SIG-M5 (cell line): ENCODE results near the gene ZNF536.

Experiments used
- DNase-seq: peaks from one replicate; lab custom pipeline; 2025; lab: John Stamatoyannopoulos, UW

ZNF536 gene

DNA sequence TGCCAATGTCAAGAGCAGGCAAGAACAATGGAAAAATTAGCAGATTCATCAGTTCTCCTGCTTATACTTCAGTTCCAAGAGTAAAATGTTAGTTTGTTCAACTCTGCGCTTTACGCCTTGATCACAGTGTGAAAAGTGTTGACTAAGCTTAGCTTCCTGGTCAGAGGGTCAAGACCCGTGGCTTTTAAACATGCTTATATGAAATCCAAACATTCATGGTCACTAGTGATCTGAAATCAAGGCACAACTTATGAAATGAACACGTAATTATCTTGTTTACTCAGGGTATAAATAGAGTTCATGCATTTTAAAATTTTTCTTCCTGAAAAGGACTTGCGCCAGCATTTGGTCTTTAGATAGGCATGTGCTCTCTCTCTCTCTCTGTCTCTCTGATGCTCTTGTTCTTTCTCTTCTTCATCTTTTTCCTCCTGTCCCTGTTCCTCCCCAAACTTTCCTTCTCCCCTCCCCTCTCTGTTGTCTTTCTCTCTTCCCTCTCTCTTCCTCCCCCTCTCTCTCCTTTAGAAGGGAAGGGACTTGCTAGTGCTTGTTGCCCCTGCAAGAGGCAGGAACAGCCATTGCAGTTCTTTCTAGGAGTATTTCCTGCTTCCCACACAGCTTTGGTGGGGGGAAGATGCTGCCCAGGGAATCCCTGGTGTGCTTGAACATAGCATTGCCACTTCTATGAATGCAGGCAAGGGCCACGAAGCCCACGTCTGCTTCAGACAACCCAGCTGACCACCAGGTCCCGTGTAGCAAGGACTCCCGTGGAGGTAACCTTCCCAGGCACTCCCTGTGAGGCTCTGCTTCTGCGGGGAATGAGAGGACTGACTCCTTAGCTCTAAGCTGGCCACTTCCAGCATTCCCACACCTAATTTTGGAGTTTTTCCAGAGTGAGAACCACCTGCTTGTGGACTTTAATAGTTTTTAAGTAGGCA, 7.1 kb upstream of the ZNF536 start:
- no peak for DNase-seq

DNA sequence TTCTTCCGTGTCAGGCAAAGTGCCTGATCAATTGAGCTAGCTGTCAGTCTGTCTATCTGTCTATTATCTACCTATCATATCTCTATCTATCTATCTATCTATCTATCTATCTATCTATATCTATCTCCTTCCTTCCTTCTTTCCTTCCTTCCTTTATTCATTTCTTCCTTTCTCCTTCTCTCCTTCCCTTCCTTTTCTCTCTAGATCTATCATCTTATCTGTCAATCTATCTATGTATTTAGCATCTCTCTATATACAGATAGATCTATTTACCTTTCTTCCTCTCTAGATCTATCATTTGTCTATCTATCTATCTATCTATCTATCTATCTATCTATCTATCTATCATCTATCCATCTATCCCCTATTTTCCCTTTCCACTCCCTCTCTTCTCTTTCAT, 5.9 kb upstream of the ZNF536 start:
- no peak for DNase-seq

DNA sequence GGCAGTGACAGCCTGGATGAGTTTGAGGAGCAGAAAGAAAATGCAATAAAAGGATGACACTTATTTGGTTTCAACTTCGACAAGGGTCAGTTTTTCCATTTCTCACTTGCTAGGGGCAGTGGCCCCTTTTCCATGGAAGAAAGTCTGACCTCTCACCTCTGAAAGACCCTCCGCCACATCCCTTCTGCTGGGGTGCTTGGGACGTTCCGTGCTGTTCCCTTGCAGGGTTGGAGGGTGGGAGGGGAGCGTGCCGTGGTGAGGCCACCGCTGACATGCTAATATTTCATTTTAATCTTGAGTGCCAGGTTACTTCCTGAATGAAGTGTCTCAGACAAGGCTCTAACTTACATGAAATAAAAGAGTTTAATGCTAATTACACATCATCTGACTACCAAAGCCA, 5.2 kb upstream of the ZNF536 start:
- no peak for DNase-seq

DNA sequence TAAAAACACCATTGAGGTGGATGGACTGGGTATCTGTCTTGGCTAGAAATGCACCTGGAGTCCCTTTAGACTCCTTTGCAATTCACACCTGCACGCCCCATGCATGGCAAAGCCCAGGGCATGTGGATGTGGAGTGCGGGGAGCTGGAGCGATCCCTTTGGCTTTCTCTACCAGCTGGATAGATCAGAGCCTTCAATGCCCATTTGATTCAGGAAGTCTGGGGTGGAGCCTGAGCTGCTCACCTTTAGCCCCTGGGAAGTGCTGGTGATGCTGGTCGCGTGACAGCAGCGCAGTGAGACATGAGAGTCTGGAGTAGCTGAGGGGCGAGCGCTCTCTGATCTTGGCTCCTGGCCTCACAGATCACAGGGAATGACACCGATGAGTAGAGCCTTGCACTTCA, 4.8 kb upstream of the ZNF536 start:
- DNase-seq, result no peak

DNA sequence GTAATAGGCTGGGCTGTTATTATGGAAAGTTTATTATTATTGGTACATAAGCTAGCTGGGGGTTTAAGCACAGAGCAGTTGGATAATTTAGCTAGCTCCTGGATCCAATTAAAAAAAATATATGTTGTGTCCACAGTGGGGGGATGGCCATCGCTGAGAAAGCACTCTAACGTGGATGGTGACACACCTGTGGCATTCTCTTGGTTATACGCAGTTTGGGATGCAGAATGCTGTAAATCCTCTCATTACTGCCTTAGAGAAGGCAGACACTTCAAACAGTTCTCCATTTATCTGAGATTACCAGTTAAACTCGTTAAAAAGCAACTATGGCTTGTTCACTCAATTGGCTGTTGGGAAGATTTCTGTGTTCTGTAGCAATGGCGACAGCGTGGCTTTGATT, 2.4 kb upstream of the ZNF536 start:
- DNase-seq, result no peak

DNA sequence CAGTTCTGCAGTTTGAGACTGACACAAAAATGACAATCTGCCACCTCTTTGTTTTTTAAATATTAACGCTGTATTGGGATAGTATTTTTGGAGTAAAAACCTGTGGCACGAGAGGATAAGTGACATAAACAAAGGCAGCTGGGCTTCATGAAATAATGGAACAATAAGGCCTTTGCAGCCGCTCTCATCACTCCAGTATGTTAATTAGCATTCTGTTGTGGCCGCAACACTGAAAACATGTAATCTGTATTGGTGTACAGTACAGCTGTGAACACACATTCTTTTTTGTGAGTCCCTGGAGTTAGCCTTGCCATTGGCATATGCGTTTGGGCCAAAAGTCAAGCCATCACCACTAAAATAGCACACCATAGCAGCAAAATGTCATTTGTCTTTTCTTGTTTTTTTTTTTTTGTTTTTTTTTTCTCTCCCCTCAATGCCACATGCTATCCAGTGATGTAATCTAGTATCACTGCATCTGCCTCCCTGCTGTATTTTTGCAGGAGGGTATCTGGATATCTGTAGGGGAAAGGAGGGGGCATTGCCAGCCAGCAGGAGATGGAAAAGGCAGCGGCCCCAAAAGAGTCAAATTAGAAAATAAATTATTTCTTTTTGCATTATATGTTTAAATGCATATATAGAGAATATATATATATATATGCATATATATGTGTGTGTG, 885 bp upstream of the ZNF536 start:
- no peak for DNase-seq

DNA sequence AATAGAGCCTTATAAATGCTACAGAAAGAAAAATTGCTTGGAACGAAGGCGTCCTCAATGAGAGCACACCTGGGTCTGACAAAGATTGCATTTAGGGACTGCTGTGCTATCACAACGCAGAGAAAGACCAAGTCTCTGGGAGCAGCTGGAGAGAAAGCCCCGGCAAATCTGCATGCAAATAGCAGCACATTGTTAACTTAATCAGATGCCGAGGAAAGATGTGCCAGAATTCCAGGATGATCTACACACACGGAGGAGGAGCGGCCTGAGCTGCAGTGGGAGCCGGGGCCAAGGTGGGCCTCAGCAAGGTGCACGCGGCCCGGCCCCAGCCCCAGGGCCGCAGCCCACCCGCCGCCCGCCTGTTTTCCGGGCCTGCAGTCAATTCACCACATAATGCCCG, 1.4 kb downstream of the ZNF536 start:
- no peak for DNase-seq

DNA sequence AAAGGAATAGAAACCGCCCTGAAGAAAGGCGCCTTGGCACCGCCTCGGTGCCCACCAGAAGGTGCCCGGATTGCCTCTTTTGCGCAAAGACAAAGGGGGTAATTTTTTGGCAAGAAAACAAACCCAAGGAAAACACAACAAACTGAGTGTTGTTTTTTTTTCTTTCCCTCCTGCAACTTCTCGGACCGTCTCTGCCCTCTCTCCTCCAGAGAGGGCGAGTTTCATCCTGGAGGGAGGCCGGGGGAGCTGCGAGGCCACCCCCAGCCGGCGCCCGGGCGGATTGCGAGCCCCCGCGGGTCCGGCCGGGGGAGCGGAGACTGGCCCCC, 2.3 kb downstream of the ZNF536 start:
- no peak for DNase-seq

DNA sequence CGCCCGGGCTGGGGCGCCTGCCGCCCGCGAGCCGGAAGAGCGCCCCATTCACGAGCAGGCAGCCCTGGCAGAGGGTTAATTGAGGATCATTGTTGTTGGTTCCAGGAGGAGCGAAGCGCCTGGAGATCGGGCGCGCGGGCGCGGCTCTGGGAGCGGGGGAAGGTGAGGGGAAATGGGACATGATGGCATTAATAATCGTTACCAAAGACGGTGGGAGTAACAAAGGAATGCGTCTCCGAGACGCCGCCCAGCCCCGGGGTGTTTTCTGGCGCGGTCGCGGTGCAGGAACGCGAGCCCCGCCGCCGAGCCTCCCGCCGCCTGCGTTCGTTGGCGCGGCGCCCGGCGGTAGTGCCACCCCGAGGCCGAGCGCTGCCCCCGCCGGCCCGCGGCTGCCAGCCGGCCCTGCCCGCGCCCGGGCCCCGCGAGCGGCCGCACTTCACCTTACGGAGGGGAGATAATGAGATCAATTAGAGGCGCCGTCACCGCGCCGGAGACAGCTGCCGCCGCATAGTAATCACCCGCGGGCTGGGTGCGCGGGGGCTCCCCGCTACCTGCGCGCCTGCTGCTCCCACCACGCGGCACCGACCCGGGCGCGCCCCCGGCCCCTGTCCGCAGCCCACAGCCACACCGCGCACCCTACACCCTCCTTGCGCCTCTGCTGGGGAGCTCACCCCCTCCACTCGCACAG, 2.8 kb downstream of the ZNF536 start:
- DNase-seq, result no peak

DNA sequence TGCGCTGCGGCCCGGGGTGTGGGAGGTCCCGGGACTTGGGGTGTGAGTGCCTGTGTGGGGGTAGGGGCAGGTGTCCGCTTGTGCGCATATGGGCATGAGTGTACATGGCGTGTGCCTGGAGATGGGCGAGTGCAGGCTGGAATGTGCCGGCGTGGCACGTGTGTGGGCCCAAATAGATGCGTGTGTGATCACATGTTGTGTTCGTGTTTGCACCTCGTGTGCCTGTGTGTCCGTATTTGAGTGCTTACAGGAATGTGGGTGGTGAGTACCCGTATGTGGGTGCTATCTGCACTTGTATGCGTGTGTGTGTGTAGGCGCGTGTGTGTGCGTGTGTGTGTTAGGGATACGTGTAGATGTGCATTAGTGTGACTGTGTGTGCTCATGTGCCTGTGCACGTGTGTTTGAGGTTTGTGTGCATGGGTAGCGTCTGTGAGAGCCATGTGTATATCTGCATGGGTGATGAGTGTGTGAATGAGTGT, 3.4 kb downstream of the ZNF536 start:
- DNase-seq, result no peak

DNA sequence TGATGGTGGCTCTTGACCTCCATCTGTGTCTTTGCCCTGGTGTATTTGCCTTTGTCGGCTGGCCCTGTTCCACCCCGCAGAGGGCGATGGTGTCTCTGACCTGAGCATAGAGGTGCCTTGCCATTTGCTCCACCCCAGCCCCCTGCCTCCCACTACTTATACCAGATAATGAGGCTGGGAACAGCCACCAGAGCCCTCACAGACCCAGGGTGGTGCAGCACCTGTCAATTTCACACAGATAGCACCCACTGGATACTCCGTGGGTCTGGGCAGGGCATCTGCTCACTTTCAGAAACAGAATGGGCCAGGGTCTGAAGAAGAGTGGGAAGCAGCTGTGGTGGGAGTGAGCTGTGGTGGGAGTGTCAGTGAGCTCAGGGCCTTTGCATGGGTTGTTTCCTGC, 4.1 kb downstream of the ZNF536 start:
- no peak for DNase-seq

DNA sequence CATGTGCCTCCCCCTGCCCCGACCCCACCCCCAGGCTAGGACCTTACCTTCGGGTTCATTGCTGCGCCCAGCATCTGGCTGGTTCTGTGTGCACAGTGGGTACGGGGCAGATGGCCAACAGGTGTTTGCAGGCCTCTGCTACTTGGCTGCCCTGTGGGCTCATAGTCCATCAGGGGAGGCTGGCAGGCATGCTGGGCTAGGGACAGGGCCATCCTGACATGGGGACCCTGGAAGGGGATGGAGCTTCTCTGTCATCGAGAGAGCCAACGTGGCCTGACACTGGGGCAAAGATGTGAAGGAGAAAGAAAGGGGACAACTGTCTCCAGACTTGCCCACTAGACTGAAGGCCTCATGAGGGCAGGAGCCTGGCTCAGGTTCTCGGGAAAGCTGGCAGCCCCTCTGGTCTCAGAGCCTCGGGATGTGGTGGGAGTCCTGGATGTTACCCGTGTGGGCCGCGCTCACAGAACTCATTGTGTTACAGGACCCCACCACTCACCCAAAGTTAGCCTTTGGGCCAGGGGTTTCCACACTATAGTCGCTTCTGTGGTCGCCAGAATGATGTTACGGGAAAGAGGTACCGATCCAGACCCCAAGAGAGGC, 4.7 kb downstream of the ZNF536 start:
- no peak for DNase-seq

DNA sequence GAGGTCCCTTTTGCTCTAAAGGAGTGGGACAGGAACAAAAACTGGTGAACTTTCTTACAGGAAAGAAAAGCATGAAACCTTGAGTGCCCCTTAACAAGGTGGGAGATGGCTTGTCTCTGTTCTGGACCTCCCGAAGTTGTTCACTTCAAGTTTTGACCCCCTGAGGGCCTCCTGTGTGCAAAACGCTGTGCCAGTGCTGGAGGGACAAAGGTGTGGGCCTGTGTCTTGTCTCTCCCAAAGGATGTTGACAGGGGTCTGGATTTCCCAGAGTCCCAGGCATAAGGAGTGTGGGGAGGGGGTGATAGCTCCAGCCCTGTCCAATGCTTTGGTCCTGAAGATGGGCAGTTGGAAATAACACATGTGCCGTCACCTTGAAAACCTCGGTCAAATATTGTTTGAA, 6.5 kb downstream of the ZNF536 start:
- no peak for DNase-seq

DNA sequence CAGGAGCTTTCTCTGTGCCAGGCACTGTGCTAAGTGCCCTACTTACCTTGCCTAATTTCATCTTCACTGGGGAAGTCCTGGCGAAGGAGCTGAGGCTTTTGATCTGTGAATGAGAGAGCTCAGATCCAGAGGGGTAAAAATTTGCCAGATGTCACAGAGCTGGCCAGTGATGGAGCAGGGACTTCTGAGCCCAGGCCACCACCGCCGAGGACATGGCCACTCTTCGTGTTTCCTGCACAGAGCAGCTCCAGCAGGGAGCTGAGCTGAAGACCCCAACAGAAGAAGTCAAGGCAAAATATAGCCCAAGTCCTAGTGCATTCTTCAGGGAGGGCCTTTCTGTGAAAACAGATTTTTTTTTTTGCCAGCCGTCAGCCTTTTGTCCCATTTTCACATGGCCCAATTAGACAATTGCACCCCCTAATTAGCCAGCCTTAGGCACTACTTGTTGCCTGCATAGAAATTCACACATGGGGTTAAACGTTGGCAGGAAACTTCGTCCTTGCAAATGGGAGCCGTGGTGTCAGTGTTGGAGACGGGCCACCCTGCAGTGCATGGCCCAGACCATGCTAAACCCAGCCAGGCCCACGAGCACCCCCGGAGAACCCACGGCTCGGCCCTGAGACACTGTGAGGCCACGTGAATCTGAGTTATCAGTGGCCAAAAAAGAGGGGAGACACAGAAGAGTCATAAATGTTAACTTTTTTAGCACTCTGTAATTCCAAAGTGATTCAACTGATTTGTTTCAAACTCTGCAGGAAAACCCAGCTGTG, 7.8 kb downstream of the ZNF536 start:
- no peak for DNase-seq

DNA sequence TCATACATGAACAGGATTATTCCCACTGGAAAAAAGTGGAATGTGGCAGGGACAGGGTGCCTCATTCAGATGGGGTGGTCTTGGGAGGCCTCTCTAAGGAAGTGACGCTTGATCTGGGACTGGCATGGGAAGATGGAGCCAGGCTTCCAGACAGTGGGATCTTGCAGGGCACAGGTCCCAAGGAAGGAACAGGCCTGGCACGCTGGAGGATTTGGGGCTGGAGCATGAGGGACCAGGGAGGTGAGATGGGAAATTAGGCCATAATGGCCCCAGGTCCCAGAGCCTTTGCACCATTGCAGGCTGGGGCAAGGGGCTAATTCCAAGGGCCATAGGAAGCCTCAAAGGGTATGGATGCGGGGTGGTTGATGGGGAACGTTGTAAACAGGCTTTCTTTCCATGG, 9.2 kb downstream of the ZNF536 start:
- DNase-seq, result no peak

DNA sequence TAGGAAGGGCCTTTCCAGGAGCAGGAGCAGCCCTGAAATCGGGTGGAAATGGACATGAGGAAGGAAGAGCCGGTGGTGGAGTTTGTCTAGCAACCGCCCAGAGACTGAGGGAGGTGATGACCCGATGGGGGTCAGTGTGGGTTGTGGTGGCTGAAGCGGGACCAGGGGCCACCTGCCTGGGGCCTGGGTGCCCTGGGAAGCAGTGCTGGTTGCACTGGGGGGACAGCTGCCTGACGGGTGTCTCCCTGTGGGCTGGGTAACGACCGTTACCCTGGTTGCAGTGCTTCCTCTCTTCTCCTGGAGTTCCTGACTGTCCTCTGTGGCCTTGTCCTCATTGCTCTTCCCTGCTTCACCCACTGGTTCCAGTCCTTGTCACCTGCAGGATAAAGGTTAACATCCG, 13.0 kb downstream of the ZNF536 start:
- no peak for DNase-seq

DNA sequence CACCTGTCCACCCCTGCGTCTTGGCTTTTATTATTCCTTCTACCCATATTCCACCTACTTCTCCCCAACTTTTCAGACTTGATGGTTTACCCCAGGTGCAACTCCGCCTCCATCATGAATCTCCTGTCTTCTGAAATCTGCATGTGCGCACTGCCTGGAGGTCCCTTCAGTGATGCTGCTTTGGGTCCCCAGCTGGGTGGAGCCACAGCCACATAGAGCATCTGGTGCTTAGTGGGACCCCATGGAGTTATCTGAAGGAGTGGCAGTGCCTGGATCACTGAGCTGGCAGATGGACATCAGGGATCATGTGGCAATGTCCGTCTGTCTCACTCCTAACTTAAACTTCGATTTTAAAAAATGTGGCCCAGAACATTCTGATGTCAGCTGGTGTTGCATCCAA, 13.5 kb downstream of the ZNF536 start:
- DNase-seq, result no peak

DNA sequence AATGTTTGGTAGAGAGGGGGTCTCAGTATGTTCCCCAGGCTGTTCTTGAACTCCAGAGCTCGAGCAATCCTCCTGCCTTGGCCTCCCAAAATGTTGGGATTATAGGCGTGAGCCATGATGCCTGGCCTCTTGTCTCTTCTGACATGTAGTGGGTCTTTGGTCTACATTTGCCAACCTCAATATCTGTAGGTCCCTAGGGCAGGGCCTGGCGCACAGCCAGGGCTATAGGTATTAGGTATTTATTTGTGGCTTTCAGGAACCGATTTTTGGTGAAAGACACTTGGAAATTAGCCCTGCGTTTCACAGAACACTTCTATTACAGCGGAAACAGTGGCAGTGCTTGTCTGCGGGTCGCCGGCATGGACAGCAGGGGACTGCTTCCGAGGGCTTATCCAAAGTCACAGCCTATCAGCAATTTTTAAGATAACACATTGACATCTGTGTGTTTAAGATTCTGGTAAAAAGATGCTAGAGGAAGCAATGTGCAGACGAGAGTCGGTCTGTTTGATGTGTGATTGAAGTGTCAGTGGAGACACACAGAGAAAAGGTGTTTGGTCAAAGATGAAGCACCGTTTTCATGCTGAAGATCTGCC, 14.5 kb downstream of the ZNF536 start:
- DNase-seq, result no peak

DNA sequence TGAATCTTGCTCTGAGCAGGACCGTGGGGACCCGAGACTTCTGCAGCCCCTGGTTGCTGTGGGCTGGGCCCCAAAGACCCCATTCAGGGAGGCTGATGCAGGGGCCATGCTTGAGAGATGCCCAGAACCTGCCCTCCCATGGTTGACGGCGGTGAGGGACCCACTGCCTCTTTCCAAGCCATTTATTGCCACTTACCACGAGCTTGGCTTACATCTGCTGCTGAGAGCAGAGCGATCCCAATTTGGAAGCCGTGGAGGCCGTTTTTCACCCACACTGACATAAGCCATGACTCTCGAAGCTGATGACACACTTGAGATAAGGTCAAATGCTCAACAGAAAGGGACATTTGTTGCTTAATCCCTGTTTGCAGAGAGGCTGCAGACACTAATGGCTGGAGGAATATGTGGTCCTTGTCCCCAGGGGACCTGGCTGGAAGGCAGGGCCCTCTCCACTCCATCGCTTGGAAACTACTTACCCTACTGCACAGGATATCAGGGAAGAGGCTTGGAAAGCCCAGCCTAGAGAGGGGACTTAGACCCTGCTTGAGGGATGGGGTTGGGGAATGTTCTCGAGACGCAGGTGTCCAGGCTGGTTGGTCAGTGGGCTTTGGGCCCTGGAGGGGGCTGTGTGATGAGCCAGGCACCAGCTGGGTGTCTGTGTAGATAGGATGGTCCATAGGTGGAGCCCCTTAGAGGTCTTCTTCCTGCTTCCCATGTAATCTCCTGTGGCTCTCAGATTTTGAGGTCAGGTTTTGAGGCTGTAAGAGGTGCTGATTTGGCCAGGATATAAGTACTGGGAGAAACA, 15.3 kb downstream of the ZNF536 start:
- DNase-seq, result no peak

DNA sequence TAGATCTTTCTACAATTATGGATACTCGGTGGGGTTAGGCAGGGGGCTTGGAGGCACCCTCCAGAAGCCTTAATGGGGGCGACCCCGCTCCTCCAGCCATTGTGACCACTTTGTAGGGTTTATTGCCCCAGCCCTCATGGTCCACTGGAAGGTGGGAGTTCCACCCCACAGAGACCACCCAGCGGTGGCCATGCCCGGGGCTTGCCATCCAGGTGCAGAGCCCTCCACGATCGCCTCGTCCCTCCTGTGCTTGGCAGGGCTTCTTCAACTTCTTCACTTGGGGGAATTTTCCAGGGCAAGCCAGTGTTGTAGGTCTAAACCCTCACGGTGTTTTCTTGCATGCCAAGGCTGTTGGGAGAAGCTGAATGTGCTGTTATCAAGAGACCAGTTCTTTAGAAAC, 16.1 kb downstream of the ZNF536 start:
- DNase-seq, result no peak

DNA sequence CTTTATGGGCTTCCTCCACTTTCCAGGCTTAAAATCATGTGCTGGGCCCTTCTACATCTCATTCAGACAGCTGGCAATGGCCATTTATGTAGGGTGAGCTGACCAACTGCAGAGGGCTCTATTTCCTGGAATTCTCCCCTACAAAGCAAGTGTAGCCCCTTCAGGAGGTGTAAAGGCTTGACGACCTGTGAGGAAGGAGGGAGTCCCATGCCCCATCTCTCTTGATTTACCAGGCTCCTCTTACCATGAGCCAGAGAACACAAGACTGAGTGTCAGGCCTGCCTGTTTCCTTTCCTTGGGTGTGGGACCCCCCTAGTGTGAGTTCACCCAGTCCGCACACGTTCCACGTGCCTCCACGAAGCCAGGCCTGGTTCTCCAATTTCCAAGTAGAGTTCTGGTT, 16.6 kb downstream of the ZNF536 start:
- DNase-seq, result no peak
